Measurements from ENCODE around the gene SEC14L2. TPM values are rescaled to one million over a fixed set of nuclear protein-coding genes. Genes with fewer than 3 reads are reported as not detected.

The SEC14L2 gene
- total and polyA plus RNA-seq, 2 experiments from 2014 or later: 2.5 to 4.2 TPM

DNA sequence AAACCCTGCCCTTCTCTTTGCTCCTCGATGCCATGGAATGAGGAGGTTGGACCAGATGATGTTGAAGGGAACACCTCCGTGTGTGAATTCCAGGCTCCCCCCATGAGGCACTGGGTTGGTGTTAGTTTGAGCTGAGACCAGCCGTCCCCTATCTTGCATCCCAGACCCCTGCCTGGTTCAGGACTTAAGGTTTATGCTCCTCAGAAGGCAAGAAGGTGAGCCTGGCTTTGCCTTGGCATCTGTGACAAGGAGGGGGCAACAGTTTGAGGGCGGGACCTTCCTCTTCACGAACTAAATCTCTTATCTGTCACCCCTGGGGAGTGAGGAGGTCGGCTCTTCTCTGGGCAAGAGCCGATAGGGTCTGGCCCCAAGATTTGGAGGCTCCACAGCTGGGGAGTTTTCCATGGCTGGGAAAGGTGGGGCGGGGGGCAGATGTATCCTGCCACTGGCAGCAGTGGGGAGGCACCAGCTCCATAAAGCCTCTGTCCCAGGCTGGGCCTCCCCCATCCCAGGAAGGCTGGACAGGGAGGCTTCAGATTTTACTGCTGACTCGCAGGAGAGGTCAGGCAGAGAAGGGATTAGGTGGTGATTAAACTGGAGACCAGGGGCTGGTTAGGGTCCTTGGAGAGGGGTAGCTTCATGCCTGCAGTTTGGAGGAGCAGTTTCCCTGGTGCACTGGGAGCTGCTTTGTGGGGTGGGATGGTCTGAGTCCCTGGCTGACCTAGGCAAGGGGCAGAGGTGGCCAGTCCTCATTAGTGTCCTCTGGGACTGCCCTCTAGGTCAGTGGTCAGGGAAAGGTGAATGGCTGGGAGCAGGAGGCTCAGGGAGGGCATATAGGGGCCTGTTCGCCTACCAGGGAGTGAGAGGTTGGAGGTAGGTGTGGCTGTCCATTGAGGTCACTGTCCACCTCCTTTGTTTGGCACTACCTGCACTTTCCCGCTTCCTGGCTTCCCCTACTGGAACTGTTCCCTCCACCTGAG, 1.1 kb downstream of the SEC14L2 start:
- peaks cover 4% of the 10 kb centered on the region; the same call in 1 of the 2 replicates for H3F3A ChIP-seq (replicated peaks; ENCODE audit: low read depth)
- no peaks in the 10 kb centered on the region for H3K79me2 ChIP-seq (replicated peaks; ENCODE audit: insufficient read depth)
- peak overlapping the region; percentile 32; the same call in 1 of the 2 replicates for H2AFZ ChIP-seq
- no peak overlapping the region for H3K27ac ChIP-seq (ENCODE audit: low read depth)
- H3K4me3 Mint-ChIP-seq: peak overlapping the region; percentile 82
- H3K4me1 ChIP-seq (ENCODE audit: insufficient read depth): peaks cover 20% of the 10 kb centered on the region
- H3K36me3 Mint-ChIP-seq (ENCODE audit: low read depth): no peaks in the 10 kb centered on the region; the same call in 1 of the 3 replicates
- no peaks in the 10 kb centered on the region for H3K9me2 ChIP-seq (ENCODE audit: insufficient read depth)
- DNase-seq (ENCODE audit: low spot score) (no peak), ATAC-seq (peak; percentile 7; the same call in 1 of the 3 replicates)
- no peaks in the 10 kb centered on the region for H3K9me3 Mint-ChIP-seq
- peak overlapping the region; percentile 81 for H3K4me3 ChIP-seq
- TF ChIP-seq EZH2phosphoT487 (IDR thresholded peaks at IDR 0.05; ENCODE audit: unreplicated experiment) (no peak), CREB1 (CRISPR knock-in tag; IDR thresholded peaks at IDR 0.05; ENCODE audit: low read depth) (no peak), EZH2 (IDR thresholded peaks at IDR 0.05; ENCODE audit: low read depth, unreplicated experiment) (no peak), STAT1 (IDR thresholded peaks at IDR 0.05; ENCODE audit: unreplicated experiment) (no peak), POLR2AphosphoS5 (IDR thresholded peaks at IDR 0.05; ENCODE audit: low read depth) (no peak), ZNF114 (CRISPR knock-in tag; IDR thresholded peaks at IDR 0.05) (no peak), ZNF331 (CRISPR knock-in tag; IDR thresholded peaks at IDR 0.05; ENCODE audit: low read depth) (no peak), CTCF (conservative IDR thresholded peaks at IDR 0.05; ENCODE audit: low read depth in 2 of 2) (no peak), NANOG (IDR thresholded peaks at IDR 0.05; ENCODE audit: borderline replicate concordance) (no peak), JUNB (IDR thresholded peaks at IDR 0.05; ENCODE audit: unreplicated experiment) (no peak)
- TF ChIP-seq, protein P1, sequence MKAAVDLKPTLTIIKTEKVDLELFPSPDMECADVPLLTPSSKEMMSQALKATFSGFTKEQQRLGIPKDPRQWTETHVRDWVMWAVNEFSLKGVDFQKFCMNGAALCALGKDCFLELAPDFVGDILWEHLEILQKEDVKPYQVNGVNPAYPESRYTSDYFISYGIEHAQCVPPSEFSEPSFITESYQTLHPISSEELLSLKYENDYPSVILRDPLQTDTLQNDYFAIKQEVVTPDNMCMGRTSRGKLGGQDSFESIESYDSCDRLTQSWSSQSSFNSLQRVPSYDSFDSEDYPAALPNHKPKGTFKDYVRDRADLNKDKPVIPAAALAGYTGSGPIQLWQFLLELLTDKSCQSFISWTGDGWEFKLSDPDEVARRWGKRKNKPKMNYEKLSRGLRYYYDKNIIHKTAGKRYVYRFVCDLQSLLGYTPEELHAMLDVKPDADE (IDR thresholded peaks at IDR 0.05): no peak
- TF ChIP-seq, protein P2, sequence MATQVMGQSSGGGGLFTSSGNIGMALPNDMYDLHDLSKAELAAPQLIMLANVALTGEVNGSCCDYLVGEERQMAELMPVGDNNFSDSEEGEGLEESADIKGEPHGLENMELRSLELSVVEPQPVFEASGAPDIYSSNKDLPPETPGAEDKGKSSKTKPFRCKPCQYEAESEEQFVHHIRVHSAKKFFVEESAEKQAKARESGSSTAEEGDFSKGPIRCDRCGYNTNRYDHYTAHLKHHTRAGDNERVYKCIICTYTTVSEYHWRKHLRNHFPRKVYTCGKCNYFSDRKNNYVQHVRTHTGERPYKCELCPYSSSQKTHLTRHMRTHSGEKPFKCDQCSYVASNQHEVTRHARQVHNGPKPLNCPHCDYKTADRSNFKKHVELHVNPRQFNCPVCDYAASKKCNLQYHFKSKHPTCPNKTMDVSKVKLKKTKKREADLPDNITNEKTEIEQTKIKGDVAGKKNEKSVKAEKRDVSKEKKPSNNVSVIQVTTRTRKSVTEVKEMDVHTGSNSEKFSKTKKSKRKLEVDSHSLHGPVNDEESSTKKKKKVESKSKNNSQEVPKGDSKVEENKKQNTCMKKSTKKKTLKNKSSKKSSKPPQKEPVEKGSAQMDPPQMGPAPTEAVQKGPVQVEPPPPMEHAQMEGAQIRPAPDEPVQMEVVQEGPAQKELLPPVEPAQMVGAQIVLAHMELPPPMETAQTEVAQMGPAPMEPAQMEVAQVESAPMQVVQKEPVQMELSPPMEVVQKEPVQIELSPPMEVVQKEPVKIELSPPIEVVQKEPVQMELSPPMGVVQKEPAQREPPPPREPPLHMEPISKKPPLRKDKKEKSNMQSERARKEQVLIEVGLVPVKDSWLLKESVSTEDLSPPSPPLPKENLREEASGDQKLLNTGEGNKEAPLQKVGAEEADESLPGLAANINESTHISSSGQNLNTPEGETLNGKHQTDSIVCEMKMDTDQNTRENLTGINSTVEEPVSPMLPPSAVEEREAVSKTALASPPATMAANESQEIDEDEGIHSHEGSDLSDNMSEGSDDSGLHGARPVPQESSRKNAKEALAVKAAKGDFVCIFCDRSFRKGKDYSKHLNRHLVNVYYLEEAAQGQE (IDR thresholded peaks at IDR 0.05; ENCODE audit: unreplicated experiment): no peak
- TF ChIP-seq, protein P3, sequence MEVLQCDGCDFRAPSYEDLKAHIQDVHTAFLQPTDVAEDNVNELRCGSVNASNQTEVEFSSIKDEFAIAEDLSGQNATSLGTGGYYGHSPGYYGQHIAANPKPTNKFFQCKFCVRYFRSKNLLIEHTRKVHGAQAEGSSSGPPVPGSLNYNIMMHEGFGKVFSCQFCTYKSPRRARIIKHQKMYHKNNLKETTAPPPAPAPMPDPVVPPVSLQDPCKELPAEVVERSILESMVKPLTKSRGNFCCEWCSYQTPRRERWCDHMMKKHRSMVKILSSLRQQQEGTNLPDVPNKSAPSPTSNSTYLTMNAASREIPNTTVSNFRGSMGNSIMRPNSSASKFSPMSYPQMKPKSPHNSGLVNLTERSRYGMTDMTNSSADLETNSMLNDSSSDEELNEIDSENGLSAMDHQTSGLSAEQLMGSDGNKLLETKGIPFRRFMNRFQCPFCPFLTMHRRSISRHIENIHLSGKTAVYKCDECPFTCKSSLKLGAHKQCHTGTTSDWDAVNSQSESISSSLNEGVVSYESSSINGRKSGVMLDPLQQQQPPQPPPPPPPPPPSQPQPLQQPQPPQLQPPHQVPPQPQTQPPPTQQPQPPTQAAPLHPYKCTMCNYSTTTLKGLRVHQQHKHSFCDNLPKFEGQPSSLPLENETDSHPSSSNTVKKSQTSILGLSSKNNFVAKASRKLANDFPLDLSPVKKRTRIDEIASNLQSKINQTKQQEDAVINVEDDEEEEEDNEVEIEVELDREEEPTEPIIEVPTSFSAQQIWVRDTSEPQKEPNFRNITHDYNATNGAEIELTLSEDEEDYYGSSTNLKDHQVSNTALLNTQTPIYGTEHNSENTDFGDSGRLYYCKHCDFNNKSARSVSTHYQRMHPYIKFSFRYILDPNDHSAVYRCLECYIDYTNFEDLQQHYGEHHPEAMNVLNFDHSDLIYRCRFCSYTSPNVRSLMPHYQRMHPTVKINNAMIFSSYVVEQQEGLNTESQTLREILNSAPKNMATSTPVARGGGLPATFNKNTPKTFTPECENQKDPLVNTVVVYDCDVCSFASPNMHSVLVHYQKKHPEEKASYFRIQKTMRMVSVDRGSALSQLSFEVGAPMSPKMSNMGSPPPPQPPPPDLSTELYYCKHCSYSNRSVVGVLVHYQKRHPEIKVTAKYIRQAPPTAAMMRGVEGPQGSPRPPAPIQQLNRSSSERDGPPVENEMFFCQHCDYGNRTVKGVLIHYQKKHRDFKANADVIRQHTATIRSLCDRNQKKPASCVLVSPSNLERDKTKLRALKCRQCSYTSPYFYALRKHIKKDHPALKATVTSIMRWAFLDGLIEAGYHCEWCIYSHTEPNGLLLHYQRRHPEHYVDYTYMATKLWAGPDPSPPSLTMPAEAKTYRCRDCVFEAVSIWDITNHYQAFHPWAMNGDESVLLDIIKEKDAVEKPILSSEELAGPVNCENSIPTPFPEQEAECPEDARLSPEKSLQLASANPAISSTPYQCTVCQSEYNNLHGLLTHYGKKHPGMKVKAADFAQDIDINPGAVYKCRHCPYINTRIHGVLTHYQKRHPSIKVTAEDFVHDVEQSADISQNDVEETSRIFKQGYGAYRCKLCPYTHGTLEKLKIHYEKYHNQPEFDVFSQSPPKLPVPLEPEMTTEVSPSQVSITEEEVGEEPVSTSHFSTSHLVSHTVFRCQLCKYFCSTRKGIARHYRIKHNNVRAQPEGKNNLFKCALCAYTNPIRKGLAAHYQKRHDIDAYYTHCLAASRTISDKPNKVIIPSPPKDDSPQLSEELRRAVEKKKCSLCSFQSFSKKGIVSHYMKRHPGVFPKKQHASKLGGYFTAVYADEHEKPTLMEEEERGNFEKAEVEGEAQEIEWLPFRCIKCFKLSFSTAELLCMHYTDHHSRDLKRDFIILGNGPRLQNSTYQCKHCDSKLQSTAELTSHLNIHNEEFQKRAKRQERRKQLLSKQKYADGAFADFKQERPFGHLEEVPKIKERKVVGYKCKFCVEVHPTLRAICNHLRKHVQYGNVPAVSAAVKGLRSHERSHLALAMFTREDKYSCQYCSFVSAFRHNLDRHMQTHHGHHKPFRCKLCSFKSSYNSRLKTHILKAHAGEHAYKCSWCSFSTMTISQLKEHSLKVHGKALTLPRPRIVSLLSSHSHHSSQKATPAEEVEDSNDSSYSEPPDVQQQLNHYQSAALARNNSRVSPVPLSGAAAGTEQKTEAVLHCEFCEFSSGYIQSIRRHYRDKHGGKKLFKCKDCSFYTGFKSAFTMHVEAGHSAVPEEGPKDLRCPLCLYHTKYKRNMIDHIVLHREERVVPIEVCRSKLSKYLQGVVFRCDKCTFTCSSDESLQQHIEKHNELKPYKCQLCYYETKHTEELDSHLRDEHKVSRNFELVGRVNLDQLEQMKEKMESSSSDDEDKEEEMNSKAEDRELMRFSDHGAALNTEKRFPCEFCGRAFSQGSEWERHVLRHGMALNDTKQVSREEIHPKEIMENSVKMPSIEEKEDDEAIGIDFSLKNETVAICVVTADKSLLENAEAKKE (CRISPR knock-in tag; IDR thresholded peaks at IDR 0.05): no peak
- H3K27ac Mint-ChIP-seq: no peak overlapping the region
- H3K36me3 ChIP-seq (ENCODE audit: insufficient read depth): no peaks in the 10 kb centered on the region
- H4K20me1 ChIP-seq (replicated peaks; ENCODE audit: insufficient read depth): no peaks in the 10 kb centered on the region
- peaks cover 32% of the 10 kb centered on the region for H3K4me1 Mint-ChIP-seq
- peak overlapping the region; percentile 93 for H3K4me2 ChIP-seq
- peaks cover 43% of the 10 kb centered on the region for H3K27me3 Mint-ChIP-seq (ENCODE audit: insufficient read depth, low read depth, poor library complexity)
- peaks cover 34% of the 10 kb centered on the region for H3K27me3 ChIP-seq (ENCODE audit: insufficient read depth)
